ENCODE measurements around the gene SHROOM2.

- TF ChIP-seq CTCF (optimal IDR thresholded peaks at IDR 0.05 in 1 of 3, IDR thresholded peaks at IDR 0.05 in 1 of 3, conservative IDR thresholded peaks at IDR 0.05 in 1 of 3; ENCODE audit: extremely low read depth in 1 of 3, insufficient read depth in 2 of 3, low read length in 3 of 3): no peak
- no peak for TF ChIP-seq EZH2 (IDR thresholded peaks at IDR 0.05; ENCODE audit: low read length)
Observed at GRCh38 chrX:9757366-9757765, 28.9 kb upstream of the SHROOM2 start.

All from keratinocyte (primary cell).